Type B pancreatic cell (in vitro differentiated cells): ENCODE measurements around the gene FXYD6. TPM values are rescaled to one million over a fixed set of nuclear protein-coding genes. Genes with fewer than 3 reads are reported as not detected.

Experiments
- DNase-seq: peaks from one replicate; pipeline ENCODE4 v3.0.0; 2021; ENCODE audit warnings: mixed read lengths; ENCODE audit not compliant: unreplicated experiment; ENCODE audit errors: extremely low spot score
- H3K27ac Mint-ChIP-seq: 2 replicates; pipeline ENCODE4 v1.8.0; 2021; ENCODE audit warnings: mild to moderate bottlenecking, mixed read lengths
- H3K27me3 Mint-ChIP-seq: 2 replicates; pipeline ENCODE4 v1.8.0; 2021; ENCODE audit warnings: mixed read lengths
- H3K36me3 Mint-ChIP-seq: 2 replicates; pipeline ENCODE4 v1.8.0; 2021; ENCODE audit warnings: mixed read lengths
- H3K4me1 Mint-ChIP-seq: one replicate; pipeline ENCODE4 v1.8.0; 2021; ENCODE audit warnings: mixed read lengths; ENCODE audit not compliant: unreplicated experiment
- H3K4me3 Mint-ChIP-seq: 2 replicates; pipeline ENCODE4 v1.8.0; 2021; ENCODE audit warnings: mild to moderate bottlenecking, mixed read lengths
- H3K9me3 Mint-ChIP-seq: 2 replicates; pipeline ENCODE4 v1.8.0; 2021; ENCODE audit warnings: mixed read lengths
- CTCF ChIP-seq: fragments of 200-600 bp; sonication (generic); conservative IDR thresholded peaks from 2 replicates; pipeline ENCODE4 v1.5.0; 2021; ENCODE audit warnings: antibody characterized with exemption, mild to moderate bottlenecking
- total RNA-seq: library from RNA; stranded (reverse); gene quantifications from 2 replicates; pipeline ENCODE4 v1.2.1, GENCODE V29; 2021; ENCODE audit warnings: low replicate concordance

Gene FXYD6
- total RNA-seq, 1 donor from 2014 or later = 66.6 TPM

- Mint-ChIP-seq H3K4me3 (no peak overlapping the region), H3K27me3 (peaks cover 37% of the 10 kb centered on the region), H3K9me3 (no peaks in the 10 kb centered on the region), H3K36me3 (no peaks in the 10 kb centered on the region), H3K4me1 (peaks cover 47% of the 10 kb centered on the region), H3K27ac (peak overlapping the region; percentile 52)
- TF ChIP-seq CTCF = peak; percentile 79
- no peak for DNase-seq
These were observed 67.0 kb downstream of the FXYD6 start for GRCh38 chr11:117809236-117810055.

GRCh38 chr11:117808784-117809183, 67.7 kb downstream of the FXYD6 start:
- no peak for DNase-seq
- Mint-ChIP-seq H3K4me1 (peaks cover 40% of the 10 kb centered on the region), H3K27me3 (peaks cover 39% of the 10 kb centered on the region), H3K27ac (peak overlapping the region; percentile 52), H3K4me3 (no peak overlapping the region), H3K9me3 (no peaks in the 10 kb centered on the region), H3K36me3 (no peaks in the 10 kb centered on the region)
- TF ChIP-seq CTCF = no peak

- no peaks in the 10 kb centered on the region for H3K9me3 Mint-ChIP-seq
- peaks cover 31% of the 10 kb centered on the region for H3K4me1 Mint-ChIP-seq
- peaks cover 43% of the 10 kb centered on the region for H3K27me3 Mint-ChIP-seq
- H3K27ac Mint-ChIP-seq = peak overlapping the region; percentile 32
- no peak for DNase-seq
- no peaks in the 10 kb centered on the region for H3K36me3 Mint-ChIP-seq
- TF ChIP-seq CTCF = peak; percentile 94
- no peak overlapping the region for H3K4me3 Mint-ChIP-seq
These were observed 68.8 kb downstream of the FXYD6 start for GRCh38 chr11:117807482-117808327.

GRCh38 chr11:117806846-117807245, 69.6 kb downstream of the FXYD6 start:
- DNase-seq = no peak
- TF ChIP-seq CTCF = no peak
- Mint-ChIP-seq H3K4me1 (peaks cover 28% of the 10 kb centered on the region), H3K36me3 (no peaks in the 10 kb centered on the region), H3K27me3 (peaks cover 42% of the 10 kb centered on the region), H3K4me3 (no peak overlapping the region), H3K9me3 (no peaks in the 10 kb centered on the region), H3K27ac (no peak overlapping the region)

GRCh38 chr11:117805045-117805444, 71.4 kb downstream of the FXYD6 start:
- H3K27ac Mint-ChIP-seq = no peak overlapping the region
- DNase-seq = no peak
- H3K36me3 Mint-ChIP-seq = no peaks in the 10 kb centered on the region
- TF ChIP-seq CTCF = no peak
- H3K4me3 Mint-ChIP-seq = no peak overlapping the region
- no peaks in the 10 kb centered on the region for H3K9me3 Mint-ChIP-seq
- H3K27me3 Mint-ChIP-seq = peaks cover 43% of the 10 kb centered on the region
- peaks cover 16% of the 10 kb centered on the region for H3K4me1 Mint-ChIP-seq
